Body of pancreas (tissue), 4 donors: ENCODE measurements around the gene EIF4B. TPM values are rescaled to one million over a fixed set of nuclear protein-coding genes. Genes with fewer than 3 reads are reported as not detected.

Experiments used
- ATAC-seq: fragments of 150-250 bp; one replicate; pipeline ENCODE4 v1.9.1; 2016
- DNase-seq, 4 donors: peaks; one replicate each; pipeline ENCODE4 v3.0.0-alpha.2; 2019
- H3K27ac ChIP-seq, 4 donors: fragments of 200-600 bp; sonication (generic); 1 replicate in 3 of 4; 2 replicates in 1 of 4; pipeline versions ENCODE4 v1.5.1 to v1.6.1; 2016 to 2019; ENCODE audit warnings: mild to moderate bottlenecking in 1 of 4, mixed read lengths in 1 of 4, moderate library complexity in 1 of 4
- H3K27me3 ChIP-seq, 2 donors: fragments of 200-600 bp; sonication (generic); one replicate each; pipeline ENCODE4 v1.6.0; 2016; ENCODE audit warnings: mild to moderate bottlenecking in 1 of 2
- H3K36me3 ChIP-seq, 2 donors: fragments of 200-600 bp; sonication (generic); replicated peaks in 1 of 2; 2 replicates each; pipeline ENCODE4 v1.5.1; 2016; ENCODE audit warnings: low read depth in 2 of 2; ENCODE audit not compliant: insufficient read depth in 1 of 2
- H3K4me1 ChIP-seq: fragments of 200-600 bp; sonication (generic); one replicate; pipeline ENCODE4 v1.6.0; 2016
- H3K4me3 ChIP-seq, 2 donors: fragments of 200-600 bp; sonication (generic); 1 replicate in 1 of 2; 2 replicates in 1 of 2; pipeline ENCODE4 v1.5.1; 2016 to 2019
- H3K9me3 ChIP-seq, 3 donors: fragments of 200-600 bp; sonication (generic); 1 replicate in 2 of 3; 2 replicates in 1 of 3; pipeline ENCODE4 v1.5.1; 2016
- POLR2A ChIP-seq, 3 donors: fragments of 450-650 bp; IDR thresholded peaks; one replicate each; pipeline ENCODE4 v1.6.1; 2016; ENCODE audit warnings: antibody characterized with exemption in 3 of 3, mild to moderate bottlenecking in 2 of 3
- WGBS, 2 donors: methylation state at CpG; one replicate each; pipeline ENCODE4 v1.1.5; 2017; 5-methylcytosine and 5-hydroxymethylcytosine counted together
- intact Hi-C: fragments of 100-400 bp; cut with DNase I; formaldehyde crosslinking; loops from one replicate; pipeline ENCODE4 v1.15.1; 2023
- total RNA-seq, 2 donors: library from RNA; depleted of rRNA; stranded (reverse); fragments of >200 nt; gene quantifications; one replicate each; pipeline ENCODE4 v1.1.0, GENCODE V29; 2016
- TF ChIP-seq, protein P1 (sequence below), 7 experiments: fragments of 450-650 bp in 4 of 7; fragments of 200-600 bp in 3 of 7; sonication (generic) in 3 of 7; IDR thresholded peaks; one replicate each; pipeline ENCODE4 v1.5.1; 2016 to 2019; ENCODE audit warnings: antibody characterized with exemption in 7 of 7

Gene EIF4B
- total RNA-seq, 2 donors from 2014 or later: 326 to 389 TPM

DNA sequence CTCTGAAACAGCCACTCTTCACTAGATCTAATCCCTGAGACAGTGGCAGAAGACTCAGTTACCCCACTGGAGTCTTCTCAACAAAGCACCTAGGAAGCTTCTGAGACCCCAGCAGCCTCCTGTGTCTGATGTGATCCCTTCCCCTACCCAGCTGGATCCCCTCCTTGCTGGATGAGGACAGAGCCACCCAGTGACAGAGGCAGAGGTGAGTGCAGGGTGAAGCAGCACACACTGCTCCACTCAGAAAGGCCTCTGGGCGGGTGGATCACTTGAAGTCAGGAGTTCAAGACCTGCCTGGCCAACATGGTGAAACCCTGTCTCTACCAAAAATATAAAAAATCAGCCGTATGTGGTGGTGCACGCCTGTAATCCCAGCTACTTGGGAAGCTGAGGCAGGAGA, 70.2 kb downstream of the EIF4B start:
- intact Hi-C loops: no loop called here
- H3K4me1 ChIP-seq: peaks cover 52% of the 10 kb centered on the region
- TF ChIP-seq, protein P1, sequence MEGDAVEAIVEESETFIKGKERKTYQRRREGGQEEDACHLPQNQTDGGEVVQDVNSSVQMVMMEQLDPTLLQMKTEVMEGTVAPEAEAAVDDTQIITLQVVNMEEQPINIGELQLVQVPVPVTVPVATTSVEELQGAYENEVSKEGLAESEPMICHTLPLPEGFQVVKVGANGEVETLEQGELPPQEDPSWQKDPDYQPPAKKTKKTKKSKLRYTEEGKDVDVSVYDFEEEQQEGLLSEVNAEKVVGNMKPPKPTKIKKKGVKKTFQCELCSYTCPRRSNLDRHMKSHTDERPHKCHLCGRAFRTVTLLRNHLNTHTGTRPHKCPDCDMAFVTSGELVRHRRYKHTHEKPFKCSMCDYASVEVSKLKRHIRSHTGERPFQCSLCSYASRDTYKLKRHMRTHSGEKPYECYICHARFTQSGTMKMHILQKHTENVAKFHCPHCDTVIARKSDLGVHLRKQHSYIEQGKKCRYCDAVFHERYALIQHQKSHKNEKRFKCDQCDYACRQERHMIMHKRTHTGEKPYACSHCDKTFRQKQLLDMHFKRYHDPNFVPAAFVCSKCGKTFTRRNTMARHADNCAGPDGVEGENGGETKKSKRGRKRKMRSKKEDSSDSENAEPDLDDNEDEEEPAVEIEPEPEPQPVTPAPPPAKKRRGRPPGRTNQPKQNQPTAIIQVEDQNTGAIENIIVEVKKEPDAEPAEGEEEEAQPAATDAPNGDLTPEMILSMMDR (IDR thresholded peaks at IDR 0.05): no peak
- TF ChIP-seq POLR2A (IDR thresholded peaks at IDR 0.05): no peak
- DNase-seq (no peak), ATAC-seq (no peak)
- no peaks in the 10 kb centered on the region for H3K27me3 ChIP-seq
- no peaks in the 10 kb centered on the region for H3K9me3 ChIP-seq
- peak overlapping the region in 1 of 4 donors; percentile 14 for H3K27ac ChIP-seq
- 92% methylated on average over 3 of the region's 3 CpGs for WGBS, 2 donors
- peaks cover 0 to 13% of the 10 kb centered on the region in 2 donors for H3K36me3 ChIP-seq
- no peak overlapping the region for H3K4me3 ChIP-seq

DNA sequence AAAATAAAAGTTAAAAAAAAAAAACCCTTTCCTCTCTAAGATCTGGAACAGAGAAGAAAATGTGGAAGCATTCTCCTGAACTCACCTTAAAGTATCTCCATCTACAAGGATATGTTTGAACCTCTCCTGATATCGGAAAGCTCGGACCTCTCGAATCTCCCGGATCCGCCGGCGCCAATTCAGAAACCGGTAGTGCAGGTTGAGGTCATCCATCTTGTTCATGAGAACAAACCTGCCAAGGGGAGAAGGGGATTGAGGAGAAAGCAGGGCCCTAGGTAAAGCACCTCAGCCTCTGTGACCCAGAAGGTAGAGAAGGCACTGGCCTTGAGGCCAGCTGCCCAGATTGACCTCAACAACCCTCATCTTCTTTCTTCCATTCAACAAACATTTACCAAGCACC, 70.8 kb downstream of the EIF4B start:
- H3K9me3 ChIP-seq: no peaks in the 10 kb centered on the region
- ATAC-seq: no peak
- H3K27ac ChIP-seq: peak overlapping the region in 3 of 4 donors; percentile 44 to 95 (median 50)
- 10 to 14% methylated on average over 8 of the region's 8 CpGs for WGBS, 2 donors
- no peak overlapping the region for H3K4me3 ChIP-seq
- intact Hi-C loops: no loop called here
- DNase-seq: peak; percentile 50 to 63 (median 56)
- no peaks in the 10 kb centered on the region for H3K27me3 ChIP-seq
- peaks cover 0 to 13% of the 10 kb centered on the region in 2 donors for H3K36me3 ChIP-seq
- TF ChIP-seq, protein P1 (IDR thresholded peaks at IDR 0.05): no peak
- no peak for TF ChIP-seq POLR2A (IDR thresholded peaks at IDR 0.05)
- peaks cover 52% of the 10 kb centered on the region for H3K4me1 ChIP-seq

DNA sequence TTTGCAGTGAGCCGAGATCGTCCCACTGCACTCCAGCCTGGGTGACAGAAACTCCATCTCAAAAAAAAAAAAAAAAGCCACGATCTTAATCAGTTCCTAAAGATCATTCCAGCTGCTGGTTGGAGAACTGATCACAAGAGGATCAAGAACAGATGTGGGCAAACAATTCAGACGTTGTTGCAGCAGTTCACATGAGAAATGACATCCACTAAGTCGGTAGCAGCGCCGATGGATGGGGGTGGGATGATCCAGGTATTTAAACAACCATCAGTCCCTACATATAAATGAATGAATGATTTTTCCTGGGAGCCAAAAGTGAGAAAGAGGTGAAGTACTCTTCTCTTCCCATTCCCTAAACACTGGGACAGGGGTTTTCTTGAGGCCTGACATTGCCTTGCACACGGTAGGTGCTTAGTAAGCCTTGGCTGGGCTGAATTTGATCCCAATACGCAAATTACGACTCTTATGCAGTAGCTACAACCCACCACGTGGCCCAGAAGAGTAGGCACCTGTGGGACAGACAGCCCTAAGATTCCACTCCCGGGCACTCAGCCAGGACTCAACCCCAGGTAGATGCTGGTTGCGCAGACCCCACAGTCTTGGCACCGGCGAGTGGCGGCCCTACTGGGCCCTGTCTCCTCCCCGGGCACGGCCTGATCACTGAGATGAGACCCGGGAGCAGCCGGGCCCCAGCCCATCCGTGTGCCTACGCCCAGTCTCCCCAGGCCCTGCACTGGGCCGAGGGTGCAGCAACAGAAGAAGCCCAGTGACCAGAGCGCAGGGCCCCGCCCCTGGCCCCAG, 72.4 kb downstream of the EIF4B start:
- no peaks in the 10 kb centered on the region for H3K27me3 ChIP-seq
- H3K4me3 ChIP-seq: peak overlapping the region; percentile 52 to 84
- WGBS, 2 donors: 14 to 15% methylated on average over 11 to 18 of the region's 25 CpGs
- peaks cover 0 to 10% of the 10 kb centered on the region in 2 donors for H3K36me3 ChIP-seq
- peak; percentile 52 to 73 (median 62) for DNase-seq
- H3K4me1 ChIP-seq: peaks cover 51% of the 10 kb centered on the region
- TF ChIP-seq, protein P1 (IDR thresholded peaks at IDR 0.05): peak in 1 of 7 experiments; percentile 10
- no peak for TF ChIP-seq POLR2A (IDR thresholded peaks at IDR 0.05)
- peak; percentile 1 for ATAC-seq
- peak overlapping the region; percentile 53 to 95 (median 80) for H3K27ac ChIP-seq
- intact Hi-C loops: no loop called here
- H3K9me3 ChIP-seq: no peaks in the 10 kb centered on the region

DNA sequence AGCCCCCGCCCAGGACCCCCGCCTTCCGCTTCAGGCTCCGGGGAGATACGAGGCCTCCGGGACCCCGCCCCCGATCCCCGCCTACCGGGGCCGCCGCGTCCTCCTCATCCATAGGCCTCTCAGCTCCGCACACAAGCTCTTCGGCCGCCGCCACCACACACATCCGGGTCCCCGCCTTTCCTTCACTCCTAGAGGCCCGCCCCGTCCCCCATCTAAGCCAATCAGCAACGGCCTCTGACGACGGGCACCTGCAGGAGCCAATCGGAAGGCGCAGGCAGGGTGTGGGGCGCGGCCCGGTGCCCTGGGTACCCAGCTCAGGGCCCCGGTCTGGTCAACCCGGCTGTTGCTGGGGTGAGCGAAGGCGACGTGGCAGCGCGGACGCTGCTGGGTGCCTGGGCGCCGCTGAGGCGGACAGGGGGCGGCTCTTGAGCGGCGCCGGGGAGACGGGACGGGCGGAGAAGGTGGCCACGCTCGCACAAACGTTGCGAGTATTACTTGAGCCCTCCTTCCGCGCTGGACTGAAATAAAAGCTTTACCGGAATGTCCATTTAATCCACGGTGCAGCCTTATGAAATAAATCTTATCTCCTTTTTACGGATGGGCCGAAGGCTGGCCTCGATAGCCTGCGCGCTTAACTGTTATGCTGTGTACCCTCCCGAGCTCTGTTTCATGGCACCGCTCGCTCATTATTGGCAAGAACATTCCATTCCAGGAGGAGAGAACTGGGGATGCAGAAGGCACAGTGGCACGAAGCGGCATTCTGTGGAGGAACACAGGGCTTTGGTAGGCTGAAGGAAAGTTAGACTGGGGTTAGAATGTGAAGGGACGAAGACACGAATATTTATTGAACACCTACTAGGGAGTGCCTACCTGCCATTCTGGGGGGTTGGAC, 73.2 kb downstream of the EIF4B start, which contains the start of gene SPRYD3:
Gene SPRYD3 (minus strand): TSS at position 165 of the 892 bp plus-strand sequence. CDS start 57 bp downstream, at position 108.
- ATAC-seq (peak; percentile 99), DNase-seq (peak; percentile 97 to 98 (median 98))
- peak within 1 kb of the TSS; percentile 52 to 84 for H3K4me3 ChIP-seq
- 2 to 5% methylated on average over 13 to 65 of the region's 67 CpGs for WGBS, 2 donors
- H3K36me3 ChIP-seq: peaks cover 0 to 9% of the 10 kb centered on the region in 2 donors
- peak; percentile 90 to 92 (median 91) for TF ChIP-seq POLR2A (IDR thresholded peaks at IDR 0.05)
- TF ChIP-seq, protein P1 (IDR thresholded peaks at IDR 0.05): peak in 2 of 7 experiments; percentile 3 to 6
- peaks cover 43% of the 10 kb centered on the region for H3K4me1 ChIP-seq
- H3K27ac ChIP-seq: peak within 1 kb of the TSS; percentile 69 to 95 (median 89)
- H3K27me3 ChIP-seq: no peaks in the 10 kb centered on the region
- H3K9me3 ChIP-seq: no peaks in the 10 kb centered on the region
- intact Hi-C loops: no loop called here
